Panc1 (cell line): ENCODE measurements around the gene ZFAND4. TPM values are rescaled to one million over a fixed set of nuclear protein-coding genes. Genes with fewer than 3 reads are reported as not detected.

Source experiments
- ATAC-seq: fragments of 200-7000 bp; cut with Tn5 transposase; 2 replicates; pipeline ENCODE4 v1.9.1; 2020; ENCODE audit warnings: mild to moderate bottlenecking, moderate library complexity
- BruUV-seq: library from RNA; stranded (reverse); fragments of 400-500 nt; replicated peaks from 2 replicates; lab custom pipeline; 2021; lab: Mats Ljungman, UMichigan
- CTCF ChIA-PET: fragments of 300-600 bp; sonication (Branson Sonifier 250); formaldehyde crosslinking; loops from one replicate; lab custom pipeline; 2022; ENCODE audit warnings: antibody characterized with exemption; lab: Charles Lee
- POLR2A ChIA-PET: fragments of 300-600 bp; sonication (Branson Sonifier 250); formaldehyde crosslinking; loops from one replicate; lab custom pipeline; 2022; ENCODE audit warnings: antibody characterized with exemption; lab: Charles Lee
- DNase-seq: peaks from one replicate; pipeline ENCODE4 v3.0.0-alpha.2; 2010; ENCODE audit warnings: low read depth, low spot score
- H3K27ac ChIP-seq: 2 replicates; pipeline ENCODE4 v1.5.1; 2011; ENCODE audit warnings: mild to moderate bottlenecking, low read length, inconsistent platforms
- H3K27me3 ChIP-seq: fragments of 200-500 bp; sonication (Bioruptor generic); 2 replicates; pipeline ENCODE4 v1.6.0; 2014; ENCODE audit warnings: low read length, inconsistent platforms; ENCODE audit not compliant: control insufficient read depth, insufficient read depth
- H3K36me3 ChIP-seq: fragments of 200-500 bp; sonication (Bioruptor generic); 2 replicates; pipeline ENCODE4 v1.5.1; 2014; ENCODE audit warnings: inconsistent platforms, mild to moderate bottlenecking, low read length, moderate library complexity; ENCODE audit not compliant: control insufficient read depth, insufficient read depth
- H3K4me1 ChIP-seq: 2 replicates; pipeline ENCODE4 v1.5.1; 2011; ENCODE audit warnings: inconsistent platforms, mild to moderate bottlenecking, low read length, moderate library complexity; ENCODE audit not compliant: control insufficient read depth, insufficient read depth
- H3K4me3 ChIP-seq, 2 experiments: 2 replicates each; pipeline ENCODE4 v1.5.1; 2011 to 2012; ENCODE audit warnings: low read depth in 2 of 2, low read length in 2 of 2, mild to moderate bottlenecking in 2 of 2, inconsistent platforms in 1 of 2, moderate library complexity in 1 of 2
- H3K9me3 ChIP-seq: fragments of 200-500 bp; sonication (Bioruptor generic); 2 replicates; pipeline ENCODE4 v1.5.1; 2014; ENCODE audit warnings: low read depth, mild to moderate bottlenecking, inconsistent platforms, low read length, moderate library complexity; ENCODE audit not compliant: control insufficient read depth, insufficient read depth
- CTCF ChIP-seq: fragments of 450-650 bp; IDR thresholded peaks from 2 replicates; pipeline ENCODE4 v1.5.1; 2017; ENCODE audit warnings: mild to moderate bottlenecking
- POLR2AphosphoS5 ChIP-seq: IDR thresholded peaks from 2 replicates; pipeline ENCODE4 v1.6.1; 2012; ENCODE audit warnings: mild to moderate bottlenecking, low read depth, low read length, moderate library complexity
- SIN3A ChIP-seq: IDR thresholded peaks from 2 replicates; pipeline ENCODE4 v1.6.1; 2012; ENCODE audit warnings: low read depth, mild to moderate bottlenecking, low read length, moderate library complexity, borderline replicate concordance; ENCODE audit not compliant: insufficient read depth
- TCF7L2 ChIP-seq: IDR thresholded peaks from 2 replicates; pipeline ENCODE4 v1.6.1; 2011; ENCODE audit warnings: mild to moderate bottlenecking, low read depth, low read length, inconsistent platforms
- in situ Hi-C: cut with HindIII; loops from 2 replicates; pipeline ENCODE4 v1.10.0; 2016; ENCODE audit warnings: low sequenced_read_pairs, low pct_unique_long_range_greater_than_20kb
- intact Hi-C: fragments of 100-400 bp; cut with micrococcal nuclease; formaldehyde crosslinking; loops from one replicate; pipeline ENCODE4 v1.10.0; 2022; ENCODE audit not compliant: unreplicated experiment
- total RNA-seq: library from RNA; stranded (reverse); gene quantifications from one replicate; pipeline ENCODE4 v1.2.1, GENCODE V29; 2021; ENCODE audit not compliant: unreplicated experiment
- TF ChIP-seq, protein P1 (sequence below), 2 experiments: IDR thresholded peaks; 2 replicates each; pipeline ENCODE4 v1.6.1; 2011 to 2012; ENCODE audit warnings: low read depth in 2 of 2, control low read depth in 1 of 2, low read length in 1 of 2, mild to moderate bottlenecking in 1 of 2, moderate library complexity in 1 of 2; ENCODE audit not compliant: insufficient read depth in 1 of 2

The ZFAND4 gene
- total RNA-seq, 1 experiment from 2014 or later, result 23.6 TPM

- intact Hi-C loops, result no loop called here
- Histone ChIP-seq H3K27ac (no peak overlapping the region), H3K4me1 (0 out of 2 replicates have a peak, but pooled peaks cover 3% of the 10 kb centered on the region), H3K4me3 (no peak overlapping the region), H3K36me3 (no peaks in the 10 kb centered on the region), H3K27me3 (no peaks in the 10 kb centered on the region), H3K9me3 (no peaks in the 10 kb centered on the region)
- in situ Hi-C loops, result no loop called here
- ChIA-PET CTCF (no interaction called here), POLR2A (no interaction called here)
- no TSS peak for BruUV-seq
- no peak for ATAC-seq
- TF ChIP-seq CTCF, result no peak
- TF ChIP-seq TCF7L2, result no peak
- TF ChIP-seq SIN3A, result no peak
- TF ChIP-seq, protein P1, sequence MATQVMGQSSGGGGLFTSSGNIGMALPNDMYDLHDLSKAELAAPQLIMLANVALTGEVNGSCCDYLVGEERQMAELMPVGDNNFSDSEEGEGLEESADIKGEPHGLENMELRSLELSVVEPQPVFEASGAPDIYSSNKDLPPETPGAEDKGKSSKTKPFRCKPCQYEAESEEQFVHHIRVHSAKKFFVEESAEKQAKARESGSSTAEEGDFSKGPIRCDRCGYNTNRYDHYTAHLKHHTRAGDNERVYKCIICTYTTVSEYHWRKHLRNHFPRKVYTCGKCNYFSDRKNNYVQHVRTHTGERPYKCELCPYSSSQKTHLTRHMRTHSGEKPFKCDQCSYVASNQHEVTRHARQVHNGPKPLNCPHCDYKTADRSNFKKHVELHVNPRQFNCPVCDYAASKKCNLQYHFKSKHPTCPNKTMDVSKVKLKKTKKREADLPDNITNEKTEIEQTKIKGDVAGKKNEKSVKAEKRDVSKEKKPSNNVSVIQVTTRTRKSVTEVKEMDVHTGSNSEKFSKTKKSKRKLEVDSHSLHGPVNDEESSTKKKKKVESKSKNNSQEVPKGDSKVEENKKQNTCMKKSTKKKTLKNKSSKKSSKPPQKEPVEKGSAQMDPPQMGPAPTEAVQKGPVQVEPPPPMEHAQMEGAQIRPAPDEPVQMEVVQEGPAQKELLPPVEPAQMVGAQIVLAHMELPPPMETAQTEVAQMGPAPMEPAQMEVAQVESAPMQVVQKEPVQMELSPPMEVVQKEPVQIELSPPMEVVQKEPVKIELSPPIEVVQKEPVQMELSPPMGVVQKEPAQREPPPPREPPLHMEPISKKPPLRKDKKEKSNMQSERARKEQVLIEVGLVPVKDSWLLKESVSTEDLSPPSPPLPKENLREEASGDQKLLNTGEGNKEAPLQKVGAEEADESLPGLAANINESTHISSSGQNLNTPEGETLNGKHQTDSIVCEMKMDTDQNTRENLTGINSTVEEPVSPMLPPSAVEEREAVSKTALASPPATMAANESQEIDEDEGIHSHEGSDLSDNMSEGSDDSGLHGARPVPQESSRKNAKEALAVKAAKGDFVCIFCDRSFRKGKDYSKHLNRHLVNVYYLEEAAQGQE (IDR thresholded peaks at IDR 0.05; ENCODE audit: insufficient read depth in 1 of 2, low read depth in 2 of 2, low read length in 1 of 2), result no peak
- TF ChIP-seq POLR2AphosphoS5, result no peak
- no peak for DNase-seq
Measured at GRCh38 chr10:45566415-45566814, 106.2 kb downstream of the ZFAND4 start.

Other genes with a start within 250 kb of the ZFAND4 start
- 73.6 TPM for gene WASHC2C, start 54.5 kb upstream of the ZFAND4 start, total RNA-seq
- gene AGAP4, start 174.7 kb upstream of the ZFAND4 start, total RNA-seq, result 18.1 TPM